Left ventricle myocardium superior (tissue), 1 donor: ENCODE results near the gene PCBP4. TPM values are rescaled to one million over a fixed set of nuclear protein-coding genes. Genes with fewer than 3 reads are reported as not detected.
A peak's percentile ranks its signal among the peaks of the same experiment; 100 is the strongest.

ENCODE experiments used
- ATAC-seq: fragments of 200-7000 bp; cut with Tn5 transposase; one replicate; pipeline ENCODE4 v1.9.1; 2020; ENCODE audit warnings: mild to moderate bottlenecking, moderate library complexity
- DNase-seq: peaks from one replicate; pipeline ENCODE4 v3.0.0-alpha.2; 2020
- intact Hi-C: fragments of 100-400 bp; cut with micrococcal nuclease; formaldehyde crosslinking; loops from one replicate; pipeline ENCODE4 v1.11.0; 2022
- total RNA-seq: library from RNA; stranded (reverse); fragmentation: NEBNext Ultra II Directional; extraction: Animal tissue kit (Norgen Biotek cat#: 25700); gene quantifications from one replicate; pipeline ENCODE4 v1.2.1, GENCODE V29; 2021
- donor health status: DM: no; HTN: yes; CAD: no; lungs with severe emphysema.

The PCBP4 gene
- total RNA-seq, 1 donor from 2014 or later = 71.6 TPM

DNA sequence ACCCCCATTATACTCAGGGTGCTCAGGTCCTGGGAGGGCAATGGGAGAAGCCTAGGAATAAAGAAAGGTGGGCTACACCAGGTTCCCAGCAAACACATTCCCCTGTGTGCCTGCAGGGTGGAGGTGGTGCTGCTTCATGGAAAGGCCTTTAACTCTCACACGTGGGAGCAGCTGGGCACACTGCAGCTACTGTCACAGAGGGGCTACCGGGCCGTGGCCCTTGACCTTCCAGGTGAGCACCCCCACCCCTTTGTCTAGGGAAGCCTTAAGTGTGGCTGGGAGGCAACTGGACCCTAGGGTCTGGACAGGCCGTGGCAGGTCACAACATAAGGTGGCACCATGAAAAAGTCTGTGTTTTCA is 10.9 kb upstream of the PCBP4 start:
- ATAC-seq (no peak), DNase-seq (no peak)
- intact Hi-C loops = no loop called here

DNA sequence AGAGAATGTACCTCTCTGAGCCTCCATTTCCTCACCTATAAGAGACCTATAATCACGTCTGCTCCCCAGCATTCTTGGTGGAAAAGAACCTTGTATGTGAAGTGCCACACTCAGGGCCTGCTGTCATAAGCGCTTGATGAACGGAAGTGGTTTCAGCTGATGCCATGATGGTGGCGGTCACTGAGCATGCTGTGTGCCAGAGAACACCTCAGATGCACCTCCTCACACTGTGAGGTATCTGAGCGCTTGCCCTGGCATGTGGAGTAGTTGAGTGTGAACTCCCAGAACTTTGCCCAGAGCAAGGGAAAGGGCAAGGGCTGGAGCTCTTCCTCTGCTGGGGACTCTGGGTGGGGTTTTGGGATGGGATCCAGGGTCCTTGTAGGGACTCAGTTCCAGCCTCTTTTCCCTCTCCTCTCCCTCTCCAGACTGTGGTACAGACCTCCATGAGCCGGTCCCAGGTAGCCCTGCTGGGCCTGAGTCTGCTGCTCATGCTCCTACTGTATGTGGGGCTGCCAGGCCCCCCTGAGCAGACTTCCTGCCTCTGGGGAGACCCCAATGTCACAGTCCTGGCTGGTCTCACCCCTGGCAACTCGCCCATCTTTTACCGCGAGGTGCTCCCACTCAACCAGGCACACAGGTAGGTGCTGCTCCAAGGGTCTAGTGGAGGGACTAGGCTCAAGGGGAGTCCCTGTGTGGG is 10.3 kb upstream of the PCBP4 start:
- no peak for ATAC-seq
- intact Hi-C loops = no loop called here
- DNase-seq = no peak

DNA sequence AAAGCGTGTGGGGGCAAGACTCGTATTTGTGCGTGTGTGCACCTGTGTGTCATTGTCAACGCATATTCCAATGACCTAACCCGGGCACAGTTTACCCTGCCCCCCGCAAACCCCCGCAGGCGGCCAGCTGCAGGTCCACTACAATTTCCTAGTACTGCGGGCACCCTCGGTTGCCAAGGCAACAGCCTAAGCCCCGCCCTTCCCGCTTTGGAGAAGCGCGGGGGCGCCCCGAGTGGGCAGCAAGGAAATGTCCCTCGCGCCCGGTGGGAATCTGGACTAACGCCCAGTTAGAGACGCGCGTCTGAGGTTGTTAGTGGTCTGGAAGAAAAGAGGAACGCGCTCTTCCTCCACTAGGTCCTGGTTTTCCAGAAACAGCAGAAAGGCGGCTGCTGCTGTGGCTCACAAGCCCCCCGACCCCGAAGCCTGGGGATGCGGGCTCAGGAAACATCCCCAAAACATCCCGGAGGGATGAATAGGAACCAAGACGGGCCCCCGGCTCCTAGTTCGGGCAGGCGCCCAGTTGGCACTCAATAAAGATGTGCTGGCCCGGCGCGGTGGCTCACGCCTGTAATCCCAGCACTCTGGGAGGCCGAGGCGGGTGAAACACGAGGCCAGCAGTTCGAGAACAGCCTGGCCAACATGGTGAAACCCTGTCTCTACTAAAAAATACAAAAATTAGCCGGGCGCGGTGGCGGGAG is 8.7 kb upstream of the PCBP4 start:
- DNase-seq (peak; percentile 84), ATAC-seq (no peak)
- intact Hi-C loops = no loop called here

DNA sequence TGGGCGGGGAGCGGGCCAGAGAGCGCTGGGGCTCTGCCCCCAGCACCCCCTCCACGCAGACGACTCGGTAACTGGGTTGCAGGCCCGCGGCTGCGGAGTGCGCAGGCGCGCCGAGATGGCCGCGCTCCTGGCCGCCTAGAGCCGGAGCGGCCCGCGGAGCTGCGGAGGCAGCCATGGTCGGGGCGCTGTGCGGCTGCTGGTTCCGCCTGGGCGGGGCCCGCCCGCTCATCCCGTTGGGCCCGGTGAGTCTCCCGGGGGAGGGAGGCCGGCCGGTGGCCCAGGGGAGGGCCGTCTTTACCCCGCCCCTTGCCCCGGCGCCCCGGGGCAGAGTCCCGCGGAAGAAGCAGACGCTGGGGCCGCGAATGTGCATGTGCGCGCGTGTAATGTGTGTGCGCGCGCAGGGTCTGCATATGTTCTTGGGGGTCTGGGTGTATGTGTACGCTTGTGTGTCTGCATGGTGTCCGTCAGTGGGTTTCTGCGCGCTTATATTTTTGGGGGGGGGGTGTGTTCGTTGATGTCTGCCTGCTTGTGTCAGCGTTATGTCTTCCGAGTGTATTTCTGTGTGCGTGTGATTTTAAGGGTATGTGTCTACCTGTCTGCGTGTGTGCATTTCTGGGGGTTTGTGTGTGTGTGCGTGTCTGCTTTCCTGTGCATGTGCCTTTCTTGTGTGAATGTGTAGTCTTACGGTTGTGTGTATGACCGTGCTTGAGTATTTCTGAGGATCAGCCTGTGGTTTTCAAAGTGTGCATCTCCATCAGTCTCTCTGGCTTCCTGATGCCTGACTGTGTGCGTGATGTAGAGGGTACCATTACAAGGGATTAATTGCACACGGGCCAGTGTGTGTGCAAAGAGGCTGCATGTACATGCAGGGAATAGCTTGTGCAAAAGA is 8.0 kb upstream of the PCBP4 start, which contains the start of gene ABHD14A:
ABHD14A (plus strand) TSS at position 102 of the 889 bp plus-strand sequence; CDS start at position 174, 72 bp downstream.
- intact Hi-C loops = no loop called here
- peak; percentile 90 for DNase-seq
- ATAC-seq = peak; percentile 82

DNA sequence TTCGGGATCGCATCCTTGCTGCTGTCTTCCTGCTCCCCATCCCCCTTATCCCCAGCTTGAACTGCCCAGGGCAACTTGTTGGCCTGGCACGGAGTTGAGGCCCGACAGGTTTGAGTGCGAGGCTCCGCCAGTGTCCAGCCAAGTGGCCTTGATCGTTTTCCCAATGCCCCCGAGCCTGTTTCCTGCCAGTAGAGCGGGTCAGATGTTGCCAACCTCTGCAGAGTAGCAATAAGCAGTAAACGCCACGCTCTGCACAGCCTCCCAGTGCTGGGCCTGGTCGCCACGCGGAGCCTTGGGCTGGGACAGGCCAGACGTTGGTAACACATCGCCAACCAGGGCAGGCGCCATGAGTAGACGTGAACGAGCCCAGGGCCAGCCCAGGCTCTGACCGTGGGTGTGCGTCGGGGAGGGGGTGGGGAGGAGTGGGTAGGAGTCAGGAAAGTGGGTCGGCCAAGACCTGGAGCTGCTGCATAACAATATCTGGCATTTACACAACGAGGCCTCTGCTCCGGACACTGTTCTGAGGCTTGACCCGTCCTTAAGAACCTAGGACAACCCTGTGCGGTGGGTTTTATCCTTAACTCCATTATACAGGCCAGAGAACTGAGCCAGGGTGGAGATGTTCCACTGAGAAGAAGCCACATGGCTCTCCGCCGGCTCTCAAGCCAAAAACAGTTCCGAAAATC is 7.2 kb upstream of the PCBP4 start:
- peak; percentile 27 for ATAC-seq
- intact Hi-C loops = no loop called here
- DNase-seq = peak; percentile 66

DNA sequence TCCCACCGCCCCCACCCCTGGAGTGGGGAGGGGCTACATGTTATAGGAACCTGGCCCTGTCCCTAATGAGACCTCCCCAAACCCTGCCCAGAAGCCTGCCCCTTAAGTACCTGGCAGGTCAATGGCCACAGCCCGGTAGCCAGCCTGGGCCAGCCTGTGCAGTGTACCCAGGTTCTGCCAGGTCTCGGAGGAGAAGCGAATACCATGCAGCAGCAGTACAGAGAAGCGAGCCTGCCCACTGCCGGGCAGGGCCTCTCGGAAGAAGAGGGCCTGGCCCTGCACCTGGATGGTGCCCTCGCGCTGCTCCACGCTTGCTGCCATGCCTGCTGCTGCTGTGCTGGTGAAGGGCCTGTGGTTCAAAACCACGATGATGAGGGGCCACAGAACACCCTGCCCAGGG is 4.1 kb upstream of the PCBP4 start:
- ATAC-seq = no peak
- intact Hi-C loops = no loop called here
- DNase-seq = peak; percentile 24

DNA sequence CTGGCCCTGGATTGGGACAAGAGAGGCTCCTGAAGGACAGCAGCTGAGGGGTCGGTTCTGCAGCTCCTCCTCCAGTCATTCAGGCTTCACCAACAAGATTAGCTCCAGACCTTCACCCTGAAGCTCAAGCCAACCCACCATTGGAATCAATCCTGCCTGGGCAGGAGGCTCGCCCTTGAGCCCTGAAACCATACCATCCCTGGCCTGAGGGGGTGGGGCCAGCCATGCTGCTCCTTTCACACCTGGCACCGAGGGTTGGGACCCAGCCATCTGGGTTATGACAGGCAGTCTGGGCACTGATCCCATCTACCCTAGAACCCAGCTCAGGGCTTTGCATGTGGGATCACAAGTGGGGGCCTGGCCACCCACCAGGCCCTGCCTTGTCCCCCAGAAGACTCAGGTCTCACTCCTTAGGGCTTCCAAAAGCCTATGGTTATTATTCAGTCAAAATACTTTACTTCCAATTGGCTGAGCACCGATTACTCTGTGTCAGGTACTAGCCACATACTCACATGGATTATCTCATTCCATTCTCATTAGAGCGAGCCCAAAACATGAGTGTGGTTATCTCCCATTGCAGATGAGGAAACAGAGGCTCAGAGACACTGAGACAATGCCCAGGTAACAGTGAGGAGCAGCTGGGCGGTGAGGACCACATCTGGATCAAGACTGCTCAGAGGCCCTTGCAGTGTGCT is 3.5 kb upstream of the PCBP4 start:
- DNase-seq (peak; percentile 55), ATAC-seq (no peak)
- intact Hi-C loops = no loop called here

DNA sequence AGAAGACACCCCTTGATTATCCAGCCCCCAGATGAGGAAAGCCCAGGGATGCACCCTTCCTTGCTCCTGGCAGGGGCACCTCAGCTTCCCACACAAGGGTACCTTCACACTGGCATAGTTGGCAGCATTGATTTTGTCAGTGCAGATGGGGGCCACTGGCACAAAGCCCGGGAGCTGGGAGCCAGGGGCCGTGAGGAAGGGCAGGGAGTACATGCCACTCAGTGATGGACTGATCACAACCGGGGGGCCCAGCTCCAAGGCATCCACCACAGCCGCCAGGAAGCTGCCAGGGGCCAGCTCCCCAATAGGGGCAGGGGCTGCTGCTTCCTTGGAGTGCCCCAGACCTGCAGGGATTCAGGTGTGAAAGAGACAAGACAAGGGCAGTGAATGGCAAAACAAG is 2.6 kb upstream of the PCBP4 start:
- ATAC-seq = no peak
- intact Hi-C loops = no loop called here
- DNase-seq = peak; percentile 26

DNA sequence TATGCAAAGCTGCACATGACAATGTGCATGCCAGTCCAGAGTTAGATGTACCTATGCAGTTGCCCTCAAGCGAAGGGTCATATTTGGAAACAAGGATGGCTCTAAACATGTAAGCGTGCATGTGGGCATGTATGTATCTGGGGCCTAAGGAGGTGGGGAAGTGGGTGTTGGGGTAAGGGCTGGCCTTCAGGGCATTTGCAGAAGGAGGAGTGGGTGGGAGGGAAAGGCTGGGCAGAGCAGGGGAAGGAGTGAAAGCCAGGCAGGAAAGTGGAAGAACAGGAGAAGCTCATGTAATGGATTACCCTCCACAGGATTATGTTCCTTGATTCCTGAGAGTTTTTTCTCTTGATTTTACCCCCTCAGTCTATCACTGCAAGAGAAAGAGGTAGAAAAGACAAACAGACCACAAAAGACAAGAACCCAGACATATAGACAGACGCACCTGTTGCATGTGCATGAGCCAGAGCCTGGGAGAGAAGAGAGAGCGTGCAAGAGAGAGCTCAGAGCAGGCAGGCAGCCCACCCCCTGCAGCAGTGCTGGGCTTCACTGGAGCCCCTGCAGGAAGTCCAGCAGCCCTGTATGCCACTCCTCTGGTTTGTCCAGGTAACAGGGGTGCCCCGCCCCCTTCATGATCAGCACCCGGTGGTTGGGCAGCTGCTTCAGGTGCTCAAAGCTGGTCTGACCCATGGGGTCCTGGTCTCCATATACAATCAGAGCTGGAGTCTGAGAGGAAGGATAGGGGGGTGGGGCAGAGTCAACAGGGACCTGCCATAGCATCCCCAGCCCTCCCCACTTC is 1.8 kb upstream of the PCBP4 start:
- intact Hi-C loops = no loop called here
- no peak for DNase-seq

DNA sequence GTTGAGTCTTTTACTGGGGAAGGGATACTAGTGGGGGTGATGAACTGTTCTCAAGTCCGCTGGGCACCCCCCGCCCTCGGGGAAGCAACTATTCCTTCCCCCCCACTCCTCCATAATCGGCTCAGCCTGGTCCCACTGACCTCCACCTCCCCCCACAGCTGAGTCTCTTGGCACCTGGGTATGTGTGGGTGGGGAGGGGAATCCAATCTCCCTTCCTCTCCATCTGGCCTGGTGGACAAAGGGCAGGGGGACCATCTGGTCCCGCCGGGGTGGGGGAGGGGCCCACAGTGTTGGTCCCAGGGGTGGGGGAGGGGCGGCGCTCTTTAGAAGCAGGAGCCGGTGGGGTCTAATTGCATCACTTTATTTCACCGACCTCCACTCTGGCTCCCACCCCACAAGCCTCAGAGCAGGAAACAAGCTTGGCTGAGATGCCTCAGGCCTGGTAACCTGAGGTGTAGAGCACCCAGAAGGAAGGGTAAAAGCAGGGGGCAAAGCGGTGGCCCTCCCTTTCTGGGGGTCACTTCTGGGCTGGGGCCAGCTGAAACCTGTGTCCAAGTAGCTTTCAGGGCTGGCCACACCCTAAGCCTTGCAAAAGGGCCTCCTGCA is 1.0 kb upstream of the PCBP4 start:
- ATAC-seq = peak; percentile 3
- peak; percentile 48 for DNase-seq
- intact Hi-C loops = no loop called here

More for the DNA sequence above, 1.8 kb upstream of the PCBP4 start:
- ATAC-seq = no peak

DNA sequence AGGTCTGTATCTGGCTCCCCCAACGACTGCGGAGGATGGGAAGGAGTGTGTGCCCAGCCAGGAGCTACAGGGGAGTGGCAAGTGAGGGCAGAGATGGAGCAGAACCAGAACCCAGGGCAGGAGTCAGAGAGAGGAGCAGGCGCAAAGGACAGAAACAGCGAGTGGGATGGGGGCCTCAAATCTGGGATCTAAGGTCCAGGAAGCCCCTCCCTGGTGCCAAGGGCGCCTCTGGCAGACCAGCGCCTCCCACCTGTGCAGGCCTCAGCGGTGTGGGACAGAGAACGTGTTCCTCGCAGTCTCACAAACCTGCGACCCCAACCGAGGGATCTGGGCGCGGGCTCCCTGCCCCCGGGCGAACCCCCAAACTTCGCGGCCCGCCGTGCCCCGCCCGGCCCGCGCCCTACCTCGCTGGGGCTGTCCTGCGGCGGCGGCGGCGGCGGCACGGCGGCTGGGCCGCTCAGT is 301 bp downstream of the PCBP4 start:
- ATAC-seq (peak; percentile 2), DNase-seq (no peak)
- intact Hi-C loops = no loop called here

DNA sequence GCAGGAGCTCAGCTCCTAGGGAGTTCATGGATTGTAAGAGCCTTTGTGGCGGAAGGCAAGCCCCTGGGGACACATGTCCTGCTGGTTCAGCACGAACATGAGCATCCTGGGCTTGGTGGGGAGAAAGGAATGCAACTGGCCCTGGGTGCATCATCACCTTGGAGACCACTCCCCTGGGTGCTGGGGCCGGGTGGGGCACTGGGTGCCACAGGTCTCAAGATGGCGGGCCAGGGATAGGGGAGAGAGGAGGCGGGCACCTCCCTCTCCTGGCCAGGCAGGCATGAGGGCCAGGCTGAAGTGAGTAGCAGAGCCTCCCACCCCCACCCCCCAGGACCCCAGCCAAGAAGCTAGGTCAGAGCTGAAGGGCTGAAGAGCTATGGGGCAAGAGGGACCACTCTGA is 768 bp downstream of the PCBP4 start:
- intact Hi-C loops = no loop called here
- DNase-seq (peak; percentile 39), ATAC-seq (no peak)

DNA sequence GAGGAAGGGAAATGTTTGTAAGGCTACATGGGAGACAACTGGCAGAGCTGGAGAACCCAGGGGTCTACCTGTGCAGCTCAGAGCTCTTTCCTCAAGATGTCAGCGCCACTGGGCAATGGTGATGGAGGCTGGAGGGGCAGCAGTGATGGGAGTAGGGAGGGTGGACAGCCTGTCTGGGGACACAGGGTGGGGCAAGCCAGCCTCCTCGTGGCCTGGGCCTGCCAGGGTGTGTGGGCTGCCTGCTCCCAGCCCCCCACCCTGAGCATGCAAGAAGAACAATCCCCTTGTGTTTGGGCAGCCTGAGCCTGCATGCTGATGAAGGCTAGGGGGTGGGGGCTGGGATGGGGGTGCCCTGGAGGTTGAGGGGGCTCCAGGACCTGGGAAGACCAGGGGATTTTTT is 1.2 kb downstream of the PCBP4 start:
- intact Hi-C loops = no loop called here
- ATAC-seq (no peak), DNase-seq (peak; percentile 23)

DNA sequence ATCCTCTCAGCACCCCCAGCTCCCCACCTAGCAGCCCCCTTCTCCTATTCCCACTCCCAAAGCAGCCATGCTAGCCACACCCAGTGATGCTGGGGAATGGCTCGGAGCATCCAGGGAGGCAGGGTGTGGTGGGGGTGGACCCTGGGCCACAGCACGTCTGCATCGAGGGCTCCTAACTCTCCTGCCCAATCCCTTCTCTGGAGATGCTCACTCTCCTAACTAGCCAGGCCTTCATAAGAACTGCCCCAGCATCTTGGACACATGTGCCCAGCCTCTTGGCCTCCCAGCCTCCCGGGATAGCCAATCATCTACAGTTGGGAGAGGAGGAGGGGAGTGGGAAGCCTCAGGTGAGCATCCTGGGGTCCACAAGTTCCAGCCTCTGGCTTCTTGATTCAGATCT is 2.7 kb downstream of the PCBP4 start:
- ATAC-seq (no peak), DNase-seq (peak; percentile 18)
- intact Hi-C loops = no loop called here

DNA sequence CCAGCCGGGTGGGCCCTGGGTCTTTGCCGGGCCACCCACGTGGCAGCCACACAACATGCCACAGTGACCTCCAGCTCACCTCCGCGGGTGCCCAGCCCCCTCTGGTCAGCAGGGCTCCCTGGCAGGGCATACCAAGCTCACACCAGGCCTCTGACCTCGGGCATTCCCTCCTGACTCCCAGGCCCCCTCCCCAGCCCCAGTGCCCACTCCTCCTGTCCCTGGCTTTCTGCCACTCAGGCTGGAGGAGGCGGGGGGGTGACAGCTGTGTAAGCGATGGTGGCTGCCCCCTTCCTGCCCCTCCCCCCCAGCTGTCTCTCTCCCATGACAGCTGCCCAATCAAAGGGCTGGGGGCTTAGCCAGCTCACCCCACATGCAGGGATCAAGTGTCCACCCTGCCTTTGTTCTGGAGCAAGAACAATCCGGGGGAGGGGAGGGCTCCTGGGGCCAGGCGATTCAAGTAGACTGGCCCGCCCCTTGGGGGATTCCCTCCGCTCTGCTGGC is 3.3 kb downstream of the PCBP4 start:
- peak; percentile 42 for DNase-seq
- intact Hi-C loops = no loop called here
- ATAC-seq = no peak

DNA sequence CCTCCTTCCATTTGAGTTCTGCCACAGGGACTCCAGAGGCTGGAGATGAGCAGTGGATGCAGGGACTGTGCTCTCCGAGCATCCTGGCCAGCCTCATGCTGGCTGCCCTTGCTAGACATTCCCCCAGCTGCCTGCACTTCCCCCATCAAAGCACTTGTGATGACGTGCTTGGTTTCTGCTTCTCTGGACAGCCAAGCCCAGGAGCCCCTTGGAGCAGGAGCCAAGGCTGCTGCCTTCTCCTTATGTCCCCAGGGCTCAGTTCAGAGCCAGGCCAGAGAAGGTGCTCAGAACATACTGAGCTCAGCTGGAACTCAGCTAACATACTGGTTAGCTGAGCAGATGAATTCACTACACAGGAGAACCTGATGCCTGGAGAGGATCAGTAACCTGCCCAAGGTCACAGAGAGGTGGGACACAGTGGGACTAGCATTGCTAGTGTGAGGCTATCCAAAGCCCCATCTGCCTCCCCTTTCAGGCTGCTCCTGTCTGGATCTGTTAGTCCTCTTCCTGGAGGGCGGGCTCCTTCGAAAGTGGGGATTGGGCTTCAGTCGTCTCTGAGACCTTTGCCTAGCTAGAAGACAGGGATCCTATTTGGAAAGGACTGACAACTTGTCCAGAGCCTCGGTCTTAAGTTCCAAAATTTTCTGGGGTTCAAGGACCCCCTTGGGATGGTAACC is 4.3 kb downstream of the PCBP4 start:
- DNase-seq (peak; percentile 54), ATAC-seq (peak; percentile 8)
- intact Hi-C loops = no loop called here
